ENCODE results near the gene ST3GAL4.

GRCh38 chr11:126390272-126390867 is 34.9 kb downstream of the ST3GAL4 start:
- TF ChIP-seq CTCF (tag by site-specific recombination; IDR thresholded peaks at IDR 0.05) (no peak), ZFP41 (tag by site-specific recombination; IDR thresholded peaks at IDR 0.05; ENCODE audit: borderline replicate concordance) (no peak), ZBTB1 (tag by site-specific recombination; IDR thresholded peaks at IDR 0.05) (no peak)
